Astrocyte (in vitro differentiated cells and primary cell): ENCODE measurements around the gene CHST13. TPM values are rescaled to one million over a fixed set of nuclear protein-coding genes. Genes with fewer than 3 reads are reported as not detected.

Source experiments
- DNase-seq: peaks from one replicate; pipeline ENCODE4 v3.0.0-alpha.2; 2010; ENCODE audit warnings: low read depth
- FAIRE-seq: peaks from 2 replicates; lab custom pipeline; 2011; peaks lifted over from hg19 to GRCh38; lab: Jason Lieb, UNC
- H2AFZ ChIP-seq: 2 replicates; pipeline ENCODE4 v1.6.0; 2012; ENCODE audit warnings: low read depth, low read length, inconsistent platforms
- H3K27ac ChIP-seq: 2 replicates; pipeline ENCODE4 v1.5.1; 2011; ENCODE audit warnings: low read depth, low read length, inconsistent platforms
- H3K27me3 ChIP-seq: 2 replicates; pipeline ENCODE4 v1.6.0; 2011; ENCODE audit warnings: low read length, inconsistent platforms; ENCODE audit not compliant: insufficient read depth
- H3K36me3 ChIP-seq: 2 replicates; pipeline ENCODE4 v1.5.1; 2011; ENCODE audit warnings: low read length, inconsistent platforms; ENCODE audit not compliant: insufficient read depth
- H3K4me1 ChIP-seq: 2 replicates; pipeline ENCODE4 v1.5.1; 2011; ENCODE audit warnings: low read length, inconsistent platforms; ENCODE audit not compliant: insufficient read depth
- H3K4me2 ChIP-seq: 2 replicates; pipeline ENCODE4 v1.6.0; 2012; ENCODE audit warnings: low read length, inconsistent platforms
- H3K4me3 ChIP-seq: 2 replicates; pipeline ENCODE4 v1.5.1; 2011; ENCODE audit warnings: low read depth, mild to moderate bottlenecking, low read length, inconsistent platforms; ENCODE audit not compliant: insufficient read depth
- H3K79me2 ChIP-seq: 2 replicates; pipeline ENCODE4 v1.6.0; 2012; ENCODE audit warnings: mild to moderate bottlenecking, low read length, inconsistent platforms; ENCODE audit not compliant: insufficient read depth
- H3K9ac ChIP-seq: 2 replicates; pipeline ENCODE4 v1.6.0; 2012; ENCODE audit warnings: mild to moderate bottlenecking, low read length, inconsistent platforms
- H3K9me3 ChIP-seq: 2 replicates; pipeline ENCODE4 v1.5.1; 2012; ENCODE audit warnings: low read depth, mild to moderate bottlenecking, low read length, inconsistent platforms; ENCODE audit not compliant: insufficient read depth
- H4K20me1 ChIP-seq: 2 replicates; pipeline ENCODE4 v1.6.0; 2012; ENCODE audit warnings: low read length, inconsistent platforms; ENCODE audit not compliant: insufficient read depth
- H3K27ac Mint-ChIP-seq: one replicate; pipeline ENCODE4 v1.8.0; 2021; ENCODE audit warnings: mild to moderate bottlenecking, mixed read lengths; ENCODE audit not compliant: unreplicated experiment
- H3K27me3 Mint-ChIP-seq: one replicate; pipeline ENCODE4 v1.8.0; 2021; ENCODE audit warnings: low read depth, mixed read lengths; ENCODE audit not compliant: unreplicated experiment
- H3K36me3 Mint-ChIP-seq: one replicate; pipeline ENCODE4 v1.8.0; 2021; ENCODE audit warnings: low read depth, mixed read lengths; ENCODE audit not compliant: unreplicated experiment
- H3K4me1 Mint-ChIP-seq: one replicate; pipeline ENCODE4 v1.8.0; 2021; ENCODE audit warnings: low read depth, mixed read lengths; ENCODE audit not compliant: unreplicated experiment
- H3K4me3 Mint-ChIP-seq: one replicate; pipeline ENCODE4 v1.8.0; 2021; ENCODE audit warnings: mild to moderate bottlenecking, moderate library complexity, mixed read lengths; ENCODE audit not compliant: unreplicated experiment
- H3K9me3 Mint-ChIP-seq: one replicate; pipeline ENCODE4 v1.8.0; 2021; ENCODE audit warnings: mild to moderate bottlenecking, mixed read lengths; ENCODE audit not compliant: unreplicated experiment
- CTCF ChIP-seq: IDR thresholded peaks from 2 replicates; pipeline ENCODE4 v1.5.1; 2011; ENCODE audit warnings: low read depth, mild to moderate bottlenecking, inconsistent platforms, low read length, moderate library complexity; ENCODE audit not compliant: insufficient read depth
- EZH2 ChIP-seq: IDR thresholded peaks from 2 replicates; pipeline ENCODE4 v1.6.1; 2012; ENCODE audit warnings: mild to moderate bottlenecking, low read length, inconsistent platforms; ENCODE audit not compliant: insufficient read depth
- total RNA-seq: library from RNA; stranded (reverse); gene quantifications from 2 replicates; pipeline ENCODE4 v1.2.1, GENCODE V29; 2021

The CHST13 gene
- total RNA-seq, 1 donor from 2014 or later = not detected

GRCh38 chr3:126546013-126546412 is 22.1 kb downstream of the CHST13 start:
- no peak for FAIRE-seq
- no peaks in the 10 kb centered on the region for H3K36me3 Mint-ChIP-seq
- no peak for DNase-seq

GRCh38 chr3:126546549-126547239 is 22.7 kb downstream of the CHST13 start:
- H3K79me2 ChIP-seq = no peaks in the 10 kb centered on the region
- no peak for DNase-seq
- H3K4me3 Mint-ChIP-seq = no peak overlapping the region
- FAIRE-seq = no peak
- no peak overlapping the region for H3K4me2 ChIP-seq
- no peak overlapping the region for H2AFZ ChIP-seq
- H3K27ac Mint-ChIP-seq = no peak overlapping the region
- no peak for TF ChIP-seq EZH2
- no peak for TF ChIP-seq CTCF
- H3K9me3 ChIP-seq = no peaks in the 10 kb centered on the region
- H3K36me3 ChIP-seq = no peaks in the 10 kb centered on the region
- peaks cover 42% of the 10 kb centered on the region for H3K27me3 Mint-ChIP-seq
- peaks cover 41% of the 10 kb centered on the region for H3K27me3 ChIP-seq
- H4K20me1 ChIP-seq = no peaks in the 10 kb centered on the region
- H3K36me3 Mint-ChIP-seq = no peaks in the 10 kb centered on the region
- no peak overlapping the region for H3K27ac ChIP-seq
- H3K9me3 Mint-ChIP-seq = no peaks in the 10 kb centered on the region
- H3K9ac ChIP-seq = no peak overlapping the region
- H3K4me1 Mint-ChIP-seq = no peaks in the 10 kb centered on the region
- no peak overlapping the region for H3K4me3 ChIP-seq
- no peaks in the 10 kb centered on the region for H3K4me1 ChIP-seq

More at GRCh38 chr3:126546013-126546412, 22.1 kb downstream of the CHST13 start:
- no peaks in the 10 kb centered on the region for H3K36me3 ChIP-seq
- no peak overlapping the region for H3K4me2 ChIP-seq
- no peaks in the 10 kb centered on the region for H4K20me1 ChIP-seq
- H3K9me3 ChIP-seq = no peaks in the 10 kb centered on the region
- no peak overlapping the region for H3K27ac ChIP-seq
- no peaks in the 10 kb centered on the region for H3K79me2 ChIP-seq
- no peak overlapping the region for H3K4me3 ChIP-seq
- no peak overlapping the region for H3K9ac ChIP-seq
- no peak overlapping the region for H2AFZ ChIP-seq
- TF ChIP-seq CTCF (no peak), EZH2 (no peak)
- Mint-ChIP-seq H3K9me3 (no peaks in the 10 kb centered on the region), H3K27me3 (peaks cover 43% of the 10 kb centered on the region), H3K27ac (no peak overlapping the region), H3K4me1 (peaks cover under 1% of the 10 kb centered on the region), H3K4me3 (no peak overlapping the region)
- peaks cover 46% of the 10 kb centered on the region for H3K27me3 ChIP-seq
- H3K4me1 ChIP-seq = peaks cover 3% of the 10 kb centered on the region

- H3K79me2 ChIP-seq = no peaks in the 10 kb centered on the region
- no peak overlapping the region for H3K4me3 ChIP-seq
- no peak for FAIRE-seq
- no peaks in the 10 kb centered on the region for H3K9me3 Mint-ChIP-seq
- H3K4me1 Mint-ChIP-seq = no peaks in the 10 kb centered on the region
- peaks cover 40% of the 10 kb centered on the region for H3K27me3 ChIP-seq
- no peak overlapping the region for H3K27ac Mint-ChIP-seq
- no peak for DNase-seq
- no peak overlapping the region for H3K9ac ChIP-seq
- peaks cover 45% of the 10 kb centered on the region for H3K27me3 Mint-ChIP-seq
- no peaks in the 10 kb centered on the region for H4K20me1 ChIP-seq
- no peaks in the 10 kb centered on the region for H3K36me3 Mint-ChIP-seq
- no peak for TF ChIP-seq CTCF
- TF ChIP-seq EZH2 = no peak
- no peaks in the 10 kb centered on the region for H3K36me3 ChIP-seq
- no peaks in the 10 kb centered on the region for H3K9me3 ChIP-seq
- no peak overlapping the region for H3K4me2 ChIP-seq
- no peak overlapping the region for H3K27ac ChIP-seq
- no peak overlapping the region for H2AFZ ChIP-seq
- H3K4me1 ChIP-seq = no peaks in the 10 kb centered on the region
- no peak overlapping the region for H3K4me3 Mint-ChIP-seq
Observed at GRCh38 chr3:126547721-126548120, 23.8 kb downstream of the CHST13 start.
